ENCODE measurements around the gene ZNF782.

DNA sequence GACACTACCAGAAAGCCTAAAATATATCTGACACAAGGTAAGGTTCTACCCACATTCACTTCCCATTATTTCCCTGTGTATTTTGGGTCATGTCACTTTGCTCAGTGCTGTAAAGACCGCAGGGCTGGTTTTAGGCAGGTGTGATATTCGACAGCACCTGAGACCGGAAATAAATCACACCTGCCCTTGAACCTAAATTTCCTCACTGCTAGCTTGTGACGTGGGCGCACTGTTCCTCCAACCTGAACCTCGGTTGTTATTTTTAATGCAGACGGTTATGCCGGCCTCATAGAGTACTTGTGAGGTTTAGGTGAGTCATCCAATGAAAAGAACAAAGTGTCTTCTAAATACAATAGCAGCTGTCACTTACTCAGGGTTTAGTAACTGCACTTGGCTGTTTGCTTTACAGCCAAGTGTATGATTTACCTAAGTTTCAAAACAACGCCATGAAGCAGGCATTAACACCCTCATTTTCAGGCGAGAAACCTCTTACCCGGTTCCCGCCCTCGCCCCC, 20.7 kb upstream of the ZNF782 start:
- TF ChIP-seq EZH2phosphoT487 (IDR thresholded peaks at IDR 0.05; ENCODE audit: insufficient read depth, low read depth) (no peak), EZH2 (IDR thresholded peaks at IDR 0.05; ENCODE audit: insufficient read depth, poor library complexity, severe bottlenecking) (no peak)
